H1 (cell line): ENCODE data around the gene KCNIP3. TPM values are rescaled to one million over a fixed set of nuclear protein-coding genes. Genes with fewer than 3 reads are reported as not detected.

Source experiments
- CTCF ChIA-PET: fragments of 300-600 bp; sonication (Branson Sonifier 250); formaldehyde crosslinking; loops from one replicate; lab custom pipeline; 2021; ENCODE audit not compliant: partially characterized antibody; lab: Charles Lee
- POLR2A ChIA-PET: fragments of 300-600 bp; sonication (Branson Sonifier 250); formaldehyde crosslinking; loops from one replicate; lab custom pipeline; 2021; ENCODE audit warnings: inconsistent platforms; ENCODE audit not compliant: partially characterized antibody; lab: Charles Lee
- DNase-seq, 2 experiments: peaks; one replicate each; pipeline versions ENCODE4 v3.0.0 to v3.0.0-alpha.2; 2010 to 2022; ENCODE audit warnings: low spot score in 2 of 2, low read depth in 1 of 2, mixed read lengths in 1 of 2
- FAIRE-seq: peaks from 2 replicates; lab custom pipeline; 2011; peaks lifted over from hg19 to GRCh38; lab: Jason Lieb, UNC
- H2AFZ ChIP-seq: 2 replicates; pipeline ENCODE4 v1.8.1; 2012; ENCODE audit warnings: low read length, inconsistent platforms
- H2AK5ac ChIP-seq: 2 replicates; pipeline ENCODE4 v1.6.1; 2013; ENCODE audit warnings: low read depth, low read length
- H2BK120ac ChIP-seq: replicated peaks from 2 replicates; pipeline ENCODE3; 2013; ENCODE audit warnings: low read depth, low read length, inconsistent platforms
- H2BK12ac ChIP-seq: 2 replicates; pipeline ENCODE4 v1.6.1; 2013; ENCODE audit warnings: low read depth, low read length
- H2BK15ac ChIP-seq: 2 replicates; pipeline ENCODE4 v1.6.1; 2013; ENCODE audit warnings: low read length
- H2BK20ac ChIP-seq: 2 replicates; pipeline ENCODE4 v1.6.1; 2013; ENCODE audit warnings: low read length
- H2BK5ac ChIP-seq: 2 replicates; pipeline ENCODE4 v1.6.1; 2013; ENCODE audit warnings: low read depth, low read length
- H3K14ac ChIP-seq: 2 replicates; pipeline ENCODE4 v1.6.1; 2013; ENCODE audit warnings: inconsistent platforms; ENCODE audit not compliant: insufficient read length
- H3K18ac ChIP-seq: 2 replicates; pipeline ENCODE4 v1.6.1; 2013; ENCODE audit warnings: low read length; ENCODE audit errors: extremely low read depth
- H3K23ac ChIP-seq: 2 replicates; pipeline ENCODE4 v1.6.1; 2013; ENCODE audit warnings: inconsistent platforms; ENCODE audit not compliant: insufficient read length
- H3K23me2 ChIP-seq: 2 replicates; pipeline ENCODE4 v1.6.1; 2013; ENCODE audit warnings: low read depth, low read length
- H3K27ac ChIP-seq: 2 replicates; pipeline ENCODE4 v1.6.1; 2011; ENCODE audit warnings: low read depth, low read length, inconsistent platforms
- H3K27me3 ChIP-seq, 4 experiments: replicated peaks in 1 of 4; 1 replicate in 1 of 4; 2 replicates in 3 of 4; pipeline versions ENCODE4 v1.6.1 to v1.8.1; 2011 to 2013; ENCODE audit warnings: low read length in 3 of 4, mild to moderate bottlenecking in 3 of 4, inconsistent platforms in 2 of 4, mixed read lengths in 2 of 4, moderate library complexity in 1 of 4; ENCODE audit not compliant: control insufficient read depth in 3 of 4, insufficient read depth in 3 of 4; ENCODE audit errors: extremely low read depth in 1 of 4
- H3K36me3 ChIP-seq, 4 experiments: 2 replicates each; pipeline versions ENCODE4 v1.6.1 to v1.8.1; 2011 to 2013; ENCODE audit warnings: mild to moderate bottlenecking in 4 of 4, low read length in 3 of 4, moderate library complexity in 2 of 4, control low read depth in 1 of 4, inconsistent platforms in 1 of 4; ENCODE audit not compliant: insufficient read depth in 4 of 4, control insufficient read depth in 2 of 4
- H3K4ac ChIP-seq: replicated peaks from 2 replicates; pipeline ENCODE3; 2013; ENCODE audit warnings: low read length, low read depth, mixed read lengths, inconsistent platforms; ENCODE audit not compliant: insufficient read length
- H3K4me1 ChIP-seq, 4 experiments: replicated peaks in 1 of 4; 1 replicate in 1 of 4; 2 replicates in 3 of 4; pipeline versions ENCODE4 v1.6.1 to v1.8.1; 2011 to 2013; ENCODE audit warnings: low read length in 3 of 4, inconsistent platforms in 2 of 4, mixed read lengths in 1 of 4; ENCODE audit not compliant: insufficient read depth in 4 of 4, control insufficient read depth in 3 of 4
- H3K4me2 ChIP-seq, 2 experiments: 2 replicates each; pipeline versions ENCODE4 v1.6.1 to v1.8.1; 2011 to 2013; ENCODE audit warnings: low read depth in 2 of 2, low read length in 2 of 2, control low read depth in 1 of 2, inconsistent platforms in 1 of 2, mild to moderate bottlenecking in 1 of 2; ENCODE audit not compliant: insufficient read depth in 1 of 2
- H3K4me3 ChIP-seq, 4 experiments: fragments of 200-600, 300-600 bp in 1 of 4; sonication (generic), shearing (Covaris generic), sonication (Bioruptor Twin) in 1 of 4; 2 replicates each; pipeline versions ENCODE4 v1.5.1 to v1.8.1; 2011 to 2016; ENCODE audit warnings: low read length in 4 of 4, low read depth in 3 of 4, control low read depth in 2 of 4, inconsistent platforms in 2 of 4, mild to moderate bottlenecking in 2 of 4, mixed read lengths in 1 of 4, moderate library complexity in 1 of 4; ENCODE audit not compliant: insufficient read depth in 2 of 4; ENCODE audit errors: extremely low read depth in 1 of 4
- H3K56ac ChIP-seq: replicated peaks from 2 replicates; pipeline ENCODE3; 2013; ENCODE audit warnings: low read depth, mild to moderate bottlenecking, mixed read lengths, low read length, inconsistent platforms; ENCODE audit not compliant: insufficient read length
- H3K79me1 ChIP-seq: 2 replicates; pipeline ENCODE4 v1.6.1; 2013; ENCODE audit warnings: low read depth, low read length, control low read depth
- H3K79me2 ChIP-seq, 2 experiments: 2 replicates each; pipeline versions ENCODE4 v1.6.1 to v1.8.1; 2012 to 2013; ENCODE audit warnings: low read length in 2 of 2, mild to moderate bottlenecking in 2 of 2, inconsistent platforms in 1 of 2; ENCODE audit not compliant: insufficient read depth in 2 of 2, control insufficient read depth in 1 of 2
- H3K9ac ChIP-seq, 4 experiments: replicated peaks in 1 of 4; 1 replicate in 1 of 4; 2 replicates in 3 of 4; pipeline versions ENCODE4 v1.6.1 to v1.8.1; 2011 to 2013; ENCODE audit warnings: low read depth in 3 of 4, low read length in 3 of 4, control low read depth in 2 of 4, mild to moderate bottlenecking in 2 of 4, moderate library complexity in 2 of 4, inconsistent platforms in 1 of 4; ENCODE audit errors: extremely low read depth in 1 of 4
- H3K9me3 ChIP-seq, 2 experiments: 2 replicates each; pipeline versions ENCODE4 v1.6.1 to v1.8.1; 2012 to 2013; ENCODE audit warnings: mild to moderate bottlenecking in 2 of 2, moderate library complexity in 2 of 2, control low read depth in 1 of 2, inconsistent platforms in 1 of 2, low read depth in 1 of 2, low read length in 1 of 2, mixed read lengths in 1 of 2; ENCODE audit not compliant: insufficient read depth in 2 of 2
- H4K20me1 ChIP-seq, 2 experiments: replicated peaks in 1 of 2; 2 replicates each; pipeline versions ENCODE3 to v1.8.1; 2011 to 2013; ENCODE audit warnings: inconsistent platforms in 2 of 2, low read length in 2 of 2, mild to moderate bottlenecking in 1 of 2; ENCODE audit not compliant: insufficient read depth in 2 of 2, control insufficient read depth in 1 of 2
- H4K5ac ChIP-seq: 2 replicates; pipeline ENCODE4 v1.6.1; 2013; ENCODE audit warnings: low read length, low read depth, mixed read lengths, inconsistent platforms; ENCODE audit not compliant: insufficient read length
- H4K8ac ChIP-seq: 2 replicates; pipeline ENCODE4 v1.8.0; 2013; ENCODE audit warnings: mild to moderate bottlenecking, moderate library complexity, low read length, inconsistent platforms; ENCODE audit not compliant: insufficient read depth; ENCODE audit errors: extremely low read depth
- H4K91ac ChIP-seq: replicated peaks from 2 replicates; pipeline ENCODE3; 2013; ENCODE audit warnings: low read length, mixed read lengths, inconsistent platforms; ENCODE audit not compliant: insufficient read length
- BACH1 ChIP-seq: IDR thresholded peaks from 2 replicates; pipeline ENCODE4 v1.6.1; 2012; ENCODE audit warnings: low read length, improper control_type of control experiment
- KDM4A ChIP-seq: IDR thresholded peaks from one replicate; pipeline ENCODE4 v1.7.1; 2012; ENCODE audit warnings: low read depth, mild to moderate bottlenecking, moderate library complexity, low read length, inconsistent platforms; ENCODE audit not compliant: severe bottlenecking
- KDM5A ChIP-seq: fragments of 200-600 bp; IDR thresholded peaks from 2 replicates; pipeline ENCODE4 v1.7.1; 2012; ENCODE audit warnings: mild to moderate bottlenecking, low read length, inconsistent platforms, mixed read lengths
- POLR2A ChIP-seq, 2 experiments: IDR thresholded peaks; 1 replicate in 1 of 2; 2 replicates in 1 of 2; pipeline ENCODE4 v1.6.1; 2011; ENCODE audit warnings: low read depth in 2 of 2, low read length in 2 of 2, mild to moderate bottlenecking in 2 of 2; ENCODE audit errors: control extremely low read depth in 1 of 2
- WGBS, 2 experiments: shearing (Covaris generic) in 1 of 2; methylation state at CpG; one replicate each; pipeline versions ENCODE4 v1.1.6 to v1.1.7; 2013 to 2015; ENCODE audit warnings: low lambda C conversion rate in 2 of 2, mixed read lengths in 2 of 2, inconsistent platforms in 1 of 2, low coverage in 1 of 2, missing lambda C conversion rate in 1 of 2; ENCODE audit not compliant: insufficient replicate concordance in 2 of 2, insufficient coverage in 1 of 2, insufficient read length in 1 of 2; ENCODE audit errors: extremely low coverage in 1 of 2, missing lambda C conversion rate in 1 of 2; 5-methylcytosine and 5-hydroxymethylcytosine counted together
- polyA plus RNA-seq, 7 experiments: library from polyadenylated mRNA; depleted of rRNA in 3 of 7; stranded (reverse) in 5 of 7; unstranded in 2 of 7; fragments of >200 nt in 5 of 7; fragments of 200-250 nt in 2 of 7; gene quantifications; 1 replicate in 5 of 7; 2 replicates in 1 of 7; 4 replicates in 1 of 7; pipeline versions ENCODE4 v1.2.1 to v1.2.3, GENCODE V29; 2011 to 2013; ENCODE audit warnings: missing spikeins in 2 of 7, mixed read lengths in 2 of 7
- total RNA-seq: library from RNA; stranded (reverse); fragmentation: NEBNext Ultra II Directional; extraction: Animal tissue kit (Norgen Biotek cat#: 25700); gene quantifications from 2 replicates; pipeline ENCODE4 v1.2.1, GENCODE V29; 2021

Gene KCNIP3
- total and polyA plus RNA-seq, 2 of the 8 experiments (the other 6 are each of a cell fraction or from before 2014, with no cell fraction given), result 0.33 to 1.9 TPM

GRCh38 chr2:95272299-95272751 lies 24.8 kb upstream of the KCNIP3 start:
- no peaks in the 10 kb centered on the region for H4K20me1 ChIP-seq
- H3K18ac ChIP-seq, result no peak overlapping the region
- no peak overlapping the region for H3K27ac ChIP-seq
- CTCF ChIA-PET, result no interaction called here
- no peak overlapping the region for H3K4me2 ChIP-seq
- H3K79me2 ChIP-seq, result no peaks in the 10 kb centered on the region
- no peaks in the 10 kb centered on the region for H3K27me3 ChIP-seq
- no peaks in the 10 kb centered on the region for H3K23me2 ChIP-seq
- no peak overlapping the region for H2BK12ac ChIP-seq
- FAIRE-seq (no peak), DNase-seq (peak in 1 of 2 experiments; percentile 14)
- H3K36me3 ChIP-seq, result no peaks in the 10 kb centered on the region
- no peaks in the 10 kb centered on the region for H3K79me1 ChIP-seq
- H3K4me1 ChIP-seq, result peaks cover 0 to 32% (median 2%) of the 10 kb centered on the region in 4 experiments; a peak in 3 of 7 replicates
- H2AK5ac ChIP-seq, result no peak overlapping the region
- no peak overlapping the region for H3K4me3 ChIP-seq
- no peak overlapping the region for H4K91ac ChIP-seq
- H3K9me3 ChIP-seq, result peaks cover 62 to 96% of the 10 kb centered on the region in 2 experiments
- no peak overlapping the region for H2BK5ac ChIP-seq
- no peak overlapping the region for H3K9ac ChIP-seq
- H3K56ac ChIP-seq, result no peak overlapping the region
- H3K23ac ChIP-seq, result no peak overlapping the region
- no peak overlapping the region for H3K4ac ChIP-seq
- H2BK15ac ChIP-seq, result no peak overlapping the region
- WGBS, 2 experiments, result 76% methylated on average over 6 of the region's 6 CpGs; no CpG with 5 or more reads in 1 of the 2 experiments
- POLR2A ChIA-PET, result no interaction called here
- no peak overlapping the region for H3K14ac ChIP-seq
- H4K8ac ChIP-seq, result no peak overlapping the region
- no peak overlapping the region for H4K5ac ChIP-seq
- H2AFZ ChIP-seq, result no peak overlapping the region
- H2BK20ac ChIP-seq, result no peak overlapping the region
- no peak overlapping the region for H2BK120ac ChIP-seq
- TF ChIP-seq BACH1 (no peak), KDM4A (no peak), KDM5A (no peak), POLR2A (IDR thresholded peaks at IDR 0.05; ENCODE audit: control extremely low read depth in 1 of 2, low read depth in 2 of 2, low read length in 2 of 2) (no peak)
